ENCODE results near the gene PHF1.

The PHF1 gene

DNA sequence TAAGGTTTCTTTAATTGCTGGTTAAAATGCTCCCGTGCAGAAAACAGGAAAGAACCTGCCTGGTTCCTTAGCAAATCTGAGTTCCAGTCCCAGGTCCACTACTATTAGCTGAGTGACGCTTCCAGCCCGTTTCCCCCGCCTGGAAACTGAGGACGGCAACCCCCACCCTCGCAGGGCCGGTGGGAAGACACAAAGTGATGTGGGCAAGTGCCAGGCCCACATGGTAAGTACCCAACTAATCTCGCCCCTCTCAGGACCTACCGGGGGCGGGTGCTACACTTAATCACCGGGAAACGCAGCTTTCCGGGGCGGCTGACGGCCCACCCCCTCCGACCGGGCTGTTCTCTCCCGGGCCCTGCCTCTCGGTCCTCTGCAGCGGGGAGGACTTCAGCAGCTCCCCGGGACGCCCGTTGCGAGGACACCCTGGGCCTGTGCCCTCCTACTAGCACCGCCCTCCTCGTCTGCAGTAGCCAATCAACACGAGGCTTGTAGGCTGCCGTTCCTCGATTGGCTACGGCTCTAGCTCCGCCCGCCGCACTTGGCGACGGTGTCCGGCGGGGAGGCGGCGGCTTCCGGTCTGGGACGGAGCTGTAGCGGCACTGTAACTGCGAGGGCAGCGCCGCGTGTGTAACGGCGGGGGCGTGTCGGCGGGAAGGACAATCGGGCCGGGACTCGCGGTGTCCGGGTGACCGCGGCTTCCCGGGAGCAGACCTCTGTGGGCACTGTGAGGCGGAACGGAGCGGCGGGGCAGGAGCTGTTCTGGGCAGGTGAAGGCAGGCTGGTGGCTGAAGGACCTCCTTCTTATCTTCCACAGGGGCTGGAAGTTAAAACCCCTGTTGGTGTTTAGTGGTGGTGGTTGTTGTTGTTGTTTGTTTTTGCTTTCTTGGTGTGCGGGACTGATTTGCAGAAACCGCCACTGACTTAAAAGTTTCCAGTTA lies 43.5 kb downstream of the PHF1 start, which contains the start of gene ZBTB9:
Gene ZBTB9, plus strand, starts transcription at position 568 of the 938 bp plus-strand sequence. CDS start 525 bp downstream, outside the sequence.
- peak; percentile 98 for DNase-seq (ENCODE audit: low read depth, low spot score)

DNA sequence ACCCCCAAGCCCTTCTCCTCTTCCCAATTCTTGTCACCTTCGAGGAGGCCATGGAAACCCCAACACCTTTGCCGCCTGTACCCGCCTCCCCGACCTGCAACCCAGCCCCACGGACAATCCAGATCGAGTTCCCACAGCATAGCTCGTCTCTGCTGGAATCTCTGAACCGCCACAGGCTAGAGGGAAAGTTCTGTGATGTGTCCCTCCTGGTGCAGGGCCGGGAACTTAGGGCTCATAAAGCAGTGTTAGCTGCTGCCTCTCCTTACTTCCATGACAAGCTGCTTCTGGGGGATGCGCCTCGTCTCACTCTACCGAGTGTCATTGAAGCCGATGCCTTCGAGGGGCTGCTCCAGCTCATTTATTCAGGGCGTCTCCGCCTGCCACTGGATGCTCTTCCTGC lies 44.2 kb downstream of the PHF1 start:
- DNase-seq (ENCODE audit: low read depth, low spot score) = peak; percentile 6

DNA sequence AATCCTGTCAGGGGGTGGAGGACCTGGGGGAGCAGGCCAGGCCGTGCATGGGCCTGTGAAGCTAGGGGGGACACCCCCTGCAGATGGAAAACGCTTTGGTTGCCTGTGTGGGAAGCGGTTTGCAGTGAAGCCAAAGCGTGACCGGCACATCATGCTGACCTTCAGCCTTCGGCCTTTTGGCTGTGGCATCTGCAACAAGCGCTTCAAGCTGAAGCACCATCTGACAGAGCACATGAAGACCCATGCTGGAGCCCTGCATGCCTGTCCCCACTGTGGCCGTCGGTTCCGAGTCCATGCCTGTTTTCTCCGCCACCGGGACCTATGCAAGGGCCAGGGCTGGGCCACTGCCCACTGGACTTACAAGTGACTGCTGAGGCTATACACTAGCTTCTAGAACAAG lies 45.3 kb downstream of the PHF1 start:
- DNase-seq (ENCODE audit: low read depth, low spot score) = no peak

DNA sequence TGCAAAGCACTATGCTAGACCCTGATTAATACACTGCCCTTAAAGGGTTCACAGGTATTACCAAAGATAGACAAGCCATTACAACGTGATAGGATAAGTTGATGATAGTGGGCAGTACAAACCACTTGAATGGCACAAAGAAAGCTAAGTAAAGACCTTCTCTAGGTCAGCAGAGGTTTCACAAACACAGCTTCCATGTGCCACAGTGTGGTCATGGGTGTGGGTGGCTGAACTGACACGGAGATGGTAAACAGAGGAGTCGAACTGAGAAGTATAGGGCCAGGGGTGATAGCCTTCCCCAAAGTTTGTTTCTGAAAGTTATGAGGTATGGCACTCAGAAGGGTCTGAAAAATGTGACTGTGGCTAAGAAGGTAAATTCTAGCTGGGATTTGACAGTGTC lies 47.9 kb downstream of the PHF1 start:
- DNase-seq (ENCODE audit: low read depth, low spot score) = no peak

DNA sequence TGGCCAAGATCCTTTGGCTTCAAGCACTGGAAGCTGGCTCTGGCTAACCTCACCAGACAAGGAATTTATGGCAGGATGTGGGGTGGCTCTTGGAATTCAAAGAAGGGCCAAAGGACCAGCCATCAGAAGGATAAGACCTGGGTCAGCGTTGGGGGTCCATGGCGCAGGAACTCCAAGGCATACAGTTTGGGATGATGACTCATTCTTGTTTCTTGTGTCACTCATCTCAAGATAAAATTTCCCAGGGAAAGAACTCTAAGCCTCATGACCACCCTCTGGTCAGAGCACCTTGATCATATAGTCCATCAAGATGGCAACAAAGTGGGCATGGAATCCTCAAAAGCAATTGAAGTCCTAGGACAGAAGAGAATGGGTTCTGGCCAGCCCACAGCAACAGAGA lies 48.4 kb downstream of the PHF1 start:
- DNase-seq (ENCODE audit: low read depth, low spot score) = no peak

All from ELF-1 (cell line).